GM21737 (cell line): Measurements from ENCODE around the gene PTPRT.

Experiments used
- ATAC-seq: cut with Tn5 transposase; IDR thresholded peaks from one replicate; pipeline ENCODE4 v1.9.1; 2021; ENCODE audit warnings: mild to moderate bottlenecking, moderate library complexity; ENCODE audit not compliant: unreplicated experiment

Gene PTPRT

GRCh38 chr20:42097741-42098140, 1092.0 kb downstream of the PTPRT start:
- no peak for ATAC-seq

- ATAC-seq: no peak
These were observed 1094.5 kb downstream of the PTPRT start for GRCh38 chr20:42095221-42095620.

- ATAC-seq: no peak
These were observed 1095.9 kb downstream of the PTPRT start for GRCh38 chr20:42093542-42094440.

- ATAC-seq: no peak
These were observed 1096.7 kb downstream of the PTPRT start for GRCh38 chr20:42093041-42093440.

GRCh38 chr20:42085366-42085765, 1104.3 kb downstream of the PTPRT start:
- ATAC-seq: no peak

- no peak for ATAC-seq
These were observed 1106.4 kb downstream of the PTPRT start for GRCh38 chr20:42083280-42083679.

- no peak for ATAC-seq
These were observed 1107.1 kb downstream of the PTPRT start for GRCh38 chr20:42082611-42083010.

GRCh38 chr20:42080956-42081355, 1108.8 kb downstream of the PTPRT start:
- no peak for ATAC-seq

GRCh38 chr20:42074944-42075343, 1114.8 kb downstream of the PTPRT start:
- no peak for ATAC-seq

- no peak for ATAC-seq
These were observed 1122.1 kb downstream of the PTPRT start for GRCh38 chr20:42067596-42067995.

- no peak for ATAC-seq
These were observed 1122.5 kb downstream of the PTPRT start for GRCh38 chr20:42067174-42067573.

GRCh38 chr20:42063141-42063540, 1126.6 kb downstream of the PTPRT start:
- ATAC-seq: no peak

- no peak for ATAC-seq
These were observed 1136.4 kb downstream of the PTPRT start for GRCh38 chr20:42053350-42053749.

GRCh38 chr20:42051921-42052320, 1137.8 kb downstream of the PTPRT start:
- ATAC-seq: no peak

- no peak for ATAC-seq
These were observed 1143.2 kb downstream of the PTPRT start for GRCh38 chr20:42046371-42047085.

GRCh38 chr20:42043921-42044320, 1145.8 kb downstream of the PTPRT start:
- no peak for ATAC-seq

GRCh38 chr20:42041000-42041565, 1148.6 kb downstream of the PTPRT start:
- ATAC-seq: no peak

- no peak for ATAC-seq
These were observed 1161.9 kb downstream of the PTPRT start for GRCh38 chr20:42027746-42028268.

- no peak for ATAC-seq
These were observed 1163.1 kb downstream of the PTPRT start for GRCh38 chr20:42026599-42026998.

GRCh38 chr20:42024653-42025052, 1165.1 kb downstream of the PTPRT start:
- ATAC-seq: no peak
